Fibroblast of lung (primary cell): Measurements from ENCODE around the gene DAND5. TPM values are rescaled to one million over a fixed set of nuclear protein-coding genes. Genes with fewer than 3 reads are reported as not detected.

Experiments
- DNase-seq, 2 donors: peaks; one replicate each; pipeline versions ENCODE4 v3.0.0 to v3.0.0-alpha.2; 2010; ENCODE audit warnings: low read depth in 2 of 2
- H2AFZ ChIP-seq: 2 replicates; pipeline ENCODE4 v1.5.1; 2012; ENCODE audit warnings: low read length, control low read depth, inconsistent platforms
- H3K27ac ChIP-seq: 2 replicates; pipeline ENCODE4 v1.5.1; 2011; ENCODE audit warnings: low read length, control low read depth; ENCODE audit not compliant: insufficient read depth
- H3K27me3 ChIP-seq: 2 replicates; pipeline ENCODE4 v1.5.1; 2011; ENCODE audit warnings: mild to moderate bottlenecking, low read length; ENCODE audit not compliant: control insufficient read depth, insufficient read depth
- H3K36me3 ChIP-seq: 2 replicates; pipeline ENCODE4 v1.5.1; 2011; ENCODE audit warnings: low read length; ENCODE audit not compliant: control insufficient read depth, insufficient read depth
- H3K4me1 ChIP-seq: 2 replicates; pipeline ENCODE4 v1.5.1; 2011; ENCODE audit warnings: low read length; ENCODE audit not compliant: control insufficient read depth, insufficient read depth; ENCODE audit errors: extremely low read depth
- H3K4me2 ChIP-seq: 2 replicates; pipeline ENCODE4 v1.5.1; 2011; ENCODE audit warnings: low read length, control low read depth; ENCODE audit not compliant: insufficient read depth; ENCODE audit errors: extremely low read depth
- H3K4me3 ChIP-seq, 4 experiments: fragments of 200-600 bp in 1 of 4; sonication (generic) in 1 of 4; replicated peaks in 1 of 4; 2 replicates each; pipeline ENCODE4 v1.5.1; 2011 to 2016; ENCODE audit warnings: low read length in 4 of 4, low read depth in 3 of 4, mild to moderate bottlenecking in 3 of 4, control low read depth in 2 of 4, inconsistent platforms in 1 of 4, mixed read lengths in 1 of 4; ENCODE audit not compliant: insufficient read depth in 1 of 4; ENCODE audit errors: control extremely low read depth in 1 of 4
- H3K79me2 ChIP-seq: 2 replicates; pipeline ENCODE4 v1.5.1; 2012; ENCODE audit warnings: mild to moderate bottlenecking, low read length, inconsistent platforms; ENCODE audit not compliant: control insufficient read depth, insufficient read depth
- H3K9ac ChIP-seq: 2 replicates; pipeline ENCODE4 v1.5.1; 2011; ENCODE audit warnings: mild to moderate bottlenecking, low read length, control low read depth; ENCODE audit not compliant: insufficient read depth
- H3K9me3 ChIP-seq: 2 replicates; pipeline ENCODE4 v1.5.1; 2012; ENCODE audit warnings: low read depth, low read length; ENCODE audit not compliant: control insufficient read depth, insufficient read depth
- H4K20me1 ChIP-seq: 2 replicates; pipeline ENCODE4 v1.5.1; 2011; ENCODE audit warnings: low read length; ENCODE audit not compliant: control insufficient read depth, insufficient read depth; ENCODE audit errors: extremely low read depth
- CTCF ChIP-seq, 2 donors: IDR thresholded peaks in 1 of 2; conservative IDR thresholded peaks in 1 of 2; 1 replicate in 1 of 2; 2 replicates in 1 of 2; pipeline ENCODE4 v1.5.1; 2011 to 2012; ENCODE audit warnings: low read length in 2 of 2, control low read depth in 1 of 2, inconsistent platforms in 1 of 2, low read depth in 1 of 2, mild to moderate bottlenecking in 1 of 2
- EZH2 ChIP-seq: IDR thresholded peaks from 2 replicates; pipeline ENCODE4 v1.5.1; 2012; ENCODE audit warnings: low read length, control low read depth, mild to moderate bottlenecking; ENCODE audit errors: missing control alignments
- polyA plus RNA-seq, 2 donors: library from polyadenylated mRNA; depleted of rRNA in 1 of 2; stranded (reverse) in 1 of 2; unstranded in 1 of 2; fragments of >200 nt; gene quantifications; 2 replicates each; pipeline ENCODE4 v1.2.1, GENCODE V29; 2011 to 2012; ENCODE audit warnings: missing spikeins in 1 of 2
- total RNA-seq: library from RNA; depleted of rRNA; stranded (reverse); fragments of >200 nt; gene quantifications from 2 replicates; pipeline ENCODE4 v1.2.1, GENCODE V29; 2014

DAND5 gene
- total and polyA plus RNA-seq, 2 donors (not counting 1 experiment from before 2014, with no cell fraction given), result 0.03 TPM; not detected in 1

DNA sequence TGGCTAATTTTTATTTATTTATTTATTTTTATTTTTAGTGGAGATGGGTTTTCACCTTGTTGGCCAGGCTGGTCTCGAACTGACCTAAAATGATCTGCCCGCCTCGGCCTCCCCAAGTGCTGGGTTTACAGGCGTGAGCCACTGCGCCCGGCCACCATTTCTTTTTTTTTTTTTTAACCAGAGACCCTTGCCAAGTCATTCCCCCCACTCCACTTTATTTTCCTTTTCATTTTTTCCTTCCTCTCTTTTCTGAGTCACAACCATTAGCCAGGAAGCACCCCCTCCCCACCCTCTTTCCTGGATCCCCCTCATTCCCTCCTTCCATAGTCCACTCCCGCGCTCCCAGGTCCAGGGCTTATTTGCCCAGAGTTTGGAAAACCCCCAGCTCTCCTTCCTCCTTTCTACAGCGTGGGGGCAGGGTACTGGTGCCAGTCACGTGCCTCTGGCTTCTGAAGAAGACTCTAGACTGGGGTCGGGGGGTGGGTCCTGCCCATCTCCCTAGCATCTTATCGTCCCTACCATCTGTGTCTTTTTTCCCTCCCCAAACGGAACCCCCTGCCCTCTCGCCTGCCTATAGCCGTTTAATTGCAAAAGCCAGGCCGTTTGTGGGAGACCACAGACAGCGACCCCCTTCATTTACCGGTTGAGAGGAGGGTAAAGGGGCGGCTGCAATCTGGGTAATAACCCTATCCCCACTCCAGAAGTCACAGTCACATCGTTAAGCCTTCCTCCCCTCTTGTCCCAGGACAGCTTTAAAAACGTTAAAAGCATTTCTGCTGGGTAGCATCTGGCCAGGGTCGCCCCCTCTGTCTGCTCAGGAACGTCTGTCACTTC lies 32.1 kb upstream of the DAND5 start:
- H3K4me2 ChIP-seq, result peak overlapping the region; percentile 95
- H4K20me1 ChIP-seq, result peaks cover 2% of the 10 kb centered on the region
- H3K27ac ChIP-seq, result peak overlapping the region; percentile 76
- H3K4me3 ChIP-seq, result peak overlapping the region; percentile 57 to 98 (median 58)
- TF ChIP-seq CTCF (conservative IDR thresholded peaks at IDR 0.05 in 1 of 2, IDR thresholded peaks at IDR 0.05 in 1 of 2; ENCODE audit: low read depth in 1 of 2, low read length in 2 of 2), result no peak
- TF ChIP-seq EZH2, result no peak
- no peaks in the 10 kb centered on the region for H3K27me3 ChIP-seq
- peak overlapping the region; percentile 60 for H3K9ac ChIP-seq
- H2AFZ ChIP-seq, result peak overlapping the region; percentile 68
- peaks cover 50% of the 10 kb centered on the region for H3K79me2 ChIP-seq
- no peak for DNase-seq
- peaks cover 21% of the 10 kb centered on the region for H3K36me3 ChIP-seq
- no peaks in the 10 kb centered on the region for H3K9me3 ChIP-seq
- H3K4me1 ChIP-seq, result peaks cover 20% of the 10 kb centered on the region

- H2AFZ ChIP-seq, result peak within 1 kb of the TSS; percentile 68
- TF ChIP-seq CTCF (conservative IDR thresholded peaks at IDR 0.05 in 1 of 2, IDR thresholded peaks at IDR 0.05 in 1 of 2; ENCODE audit: low read depth in 1 of 2, low read length in 2 of 2) (no peak), EZH2 (no peak)
- H3K27ac ChIP-seq, result peak within 1 kb of the TSS; percentile 95
- no peaks in the 10 kb centered on the region for H3K9me3 ChIP-seq
- peaks cover 21% of the 10 kb centered on the region for H3K36me3 ChIP-seq
- H3K4me3 ChIP-seq, result peak within 1 kb of the TSS; percentile 94 to 99 (median 98)
- H3K4me2 ChIP-seq, result peak within 1 kb of the TSS; percentile 95
- peaks cover 2% of the 10 kb centered on the region for H4K20me1 ChIP-seq
- H3K9ac ChIP-seq, result peak within 1 kb of the TSS; percentile 99
- DNase-seq, result peak; percentile 99
- H3K4me1 ChIP-seq, result peaks cover 20% of the 10 kb centered on the region
- H3K27me3 ChIP-seq, result no peaks in the 10 kb centered on the region
- peaks cover 42% of the 10 kb centered on the region for H3K79me2 ChIP-seq
These were observed 31.2 kb upstream of the DAND5 start, which contains the start of gene CALR for GRCh38 chr19:12937927-12938778. TSS of gene CALR (plus strand) at chr19:12938609. CDS start at chr19:12938680, 71 bp downstream.
